Erythroblast (primary cell): ENCODE measurements around the gene SNRPA1.

Source experiments
- GATA1 ChIP-seq: IDR thresholded peaks from 2 replicates; pipeline ENCODE4 v1.6.1; 2011; ENCODE audit warnings: low read depth, mild to moderate bottlenecking, control low read depth, low read length, moderate library complexity
- POLR2A ChIP-seq: IDR thresholded peaks from 2 replicates; pipeline ENCODE4 v1.6.1; 2011; ENCODE audit warnings: mild to moderate bottlenecking, low read length

GRCh38 chr15:101329309-101329863, 34.3 kb upstream of the SNRPA1 start:
- no peak for TF ChIP-seq POLR2A
- TF ChIP-seq GATA1, result no peak
